Parathyroid adenoma (tissue), 2 donors: ENCODE data around the gene DDX59.
A peak's percentile ranks its signal among the peaks of the same experiment; 100 is the strongest.

Source experiments
- H2AFZ ChIP-seq: fragments of 300-600 bp; sonication (generic); one replicate; pipeline ENCODE4 v1.7.0; 2017; ENCODE audit warnings: antibody characterized with exemption, mild to moderate bottlenecking
- H3K27ac ChIP-seq: fragments of 300-600 bp; sonication (generic); one replicate; pipeline ENCODE4 v1.7.0; 2017
- H3K27me3 ChIP-seq: fragments of 300-600 bp; sonication (generic); one replicate; pipeline ENCODE4 v1.7.0; 2017; ENCODE audit warnings: low read length; ENCODE audit not compliant: control insufficient read depth, insufficient read depth
- H3K36me3 ChIP-seq: fragments of 300-600 bp; sonication (generic); one replicate; pipeline ENCODE4 v1.7.0; 2017; ENCODE audit warnings: low read length; ENCODE audit not compliant: control insufficient read depth, insufficient read depth
- H3K4me1 ChIP-seq: fragments of 300-600 bp; sonication (generic); one replicate; pipeline ENCODE4 v1.7.0; 2017; ENCODE audit warnings: control low read depth
- H3K4me2 ChIP-seq: fragments of 300-600 bp; sonication (generic); one replicate; pipeline ENCODE4 v1.7.0; 2017; ENCODE audit warnings: low read length
- H3K4me3 ChIP-seq: fragments of 300-600 bp; sonication (generic); one replicate; pipeline ENCODE4 v1.7.0; 2017; ENCODE audit warnings: low read depth, low read length
- H3K79me2 ChIP-seq: fragments of 300-600 bp; sonication (generic); one replicate; pipeline ENCODE4 v1.7.0; 2017; ENCODE audit warnings: control low read depth
- H3K9ac ChIP-seq: fragments of 300-600 bp; sonication (generic); one replicate; pipeline ENCODE4 v1.7.0; 2017; ENCODE audit warnings: mild to moderate bottlenecking
- H3K9me3 ChIP-seq: fragments of 300-600 bp; sonication (generic); one replicate; pipeline ENCODE4 v1.7.0; 2017; ENCODE audit warnings: low read length; ENCODE audit not compliant: control insufficient read depth
- TF ChIP-seq, protein P1 (sequence below): fragments of 300-600 bp; sonication (generic); IDR thresholded peaks from one replicate; pipeline ENCODE4 v1.7.0; 2017; ENCODE audit warnings: antibody characterized with exemption, mild to moderate bottlenecking
- donor health status: primary hyperparathyroidism.

Gene DDX59

DNA sequence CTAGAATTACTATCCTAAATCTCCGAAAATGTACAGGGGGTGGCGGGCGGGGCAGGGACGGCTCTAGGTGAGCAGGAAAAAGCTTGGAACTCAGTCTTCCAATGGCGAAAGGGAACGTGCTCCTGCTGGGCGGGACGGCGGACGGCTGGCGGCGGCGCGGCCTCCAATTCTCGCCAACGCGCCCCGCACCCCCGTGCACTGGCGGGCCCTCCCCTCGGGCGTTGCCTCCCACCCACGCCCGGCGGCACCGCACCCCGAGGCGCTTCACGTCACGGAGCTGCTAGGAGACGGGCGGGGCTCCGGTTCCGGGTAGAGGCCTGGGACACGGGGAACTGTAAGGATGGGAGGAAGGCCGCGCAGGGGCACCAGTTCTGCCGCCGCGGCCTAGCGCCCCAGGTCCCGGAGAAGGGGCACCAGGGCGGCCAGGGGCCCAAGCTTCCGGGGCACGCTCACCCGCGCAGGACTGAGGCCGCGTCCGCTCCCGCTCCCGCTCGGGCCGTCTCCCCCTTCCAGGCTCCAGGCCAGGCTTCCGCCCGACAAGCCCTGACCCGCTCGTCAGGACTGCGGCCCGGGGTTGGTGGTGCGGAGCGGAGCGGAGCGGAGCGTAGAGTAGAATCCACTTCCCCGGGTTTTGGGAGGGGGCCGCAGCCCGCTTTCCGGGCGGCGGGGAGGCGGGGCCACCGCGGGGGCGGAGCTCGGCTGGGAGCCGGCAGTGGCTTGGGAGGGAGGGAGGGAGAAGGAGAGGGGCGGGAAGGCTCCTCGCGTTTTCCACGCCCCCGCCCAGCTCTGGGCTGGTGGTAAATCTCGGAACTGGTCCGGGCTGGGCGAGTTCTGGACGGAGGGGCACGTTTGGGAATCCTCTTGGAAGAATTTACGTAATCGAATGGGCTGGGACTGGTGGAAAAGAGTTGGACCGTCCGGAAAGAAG lies at the start of gene DDX59:
Gene DDX59, minus strand, starts transcription at position 594 of the 928 bp plus-strand sequence. CDS start 3,167 bp downstream, outside the sequence.
- no peaks in the 10 kb centered on the region for H3K36me3 ChIP-seq
- no peaks in the 10 kb centered on the region for H3K4me1 ChIP-seq
- H3K4me2 ChIP-seq, result peak within 1 kb of the TSS; percentile 87
- H3K27ac ChIP-seq, result peak within 1 kb of the TSS; percentile 100
- TF ChIP-seq, protein P1, sequence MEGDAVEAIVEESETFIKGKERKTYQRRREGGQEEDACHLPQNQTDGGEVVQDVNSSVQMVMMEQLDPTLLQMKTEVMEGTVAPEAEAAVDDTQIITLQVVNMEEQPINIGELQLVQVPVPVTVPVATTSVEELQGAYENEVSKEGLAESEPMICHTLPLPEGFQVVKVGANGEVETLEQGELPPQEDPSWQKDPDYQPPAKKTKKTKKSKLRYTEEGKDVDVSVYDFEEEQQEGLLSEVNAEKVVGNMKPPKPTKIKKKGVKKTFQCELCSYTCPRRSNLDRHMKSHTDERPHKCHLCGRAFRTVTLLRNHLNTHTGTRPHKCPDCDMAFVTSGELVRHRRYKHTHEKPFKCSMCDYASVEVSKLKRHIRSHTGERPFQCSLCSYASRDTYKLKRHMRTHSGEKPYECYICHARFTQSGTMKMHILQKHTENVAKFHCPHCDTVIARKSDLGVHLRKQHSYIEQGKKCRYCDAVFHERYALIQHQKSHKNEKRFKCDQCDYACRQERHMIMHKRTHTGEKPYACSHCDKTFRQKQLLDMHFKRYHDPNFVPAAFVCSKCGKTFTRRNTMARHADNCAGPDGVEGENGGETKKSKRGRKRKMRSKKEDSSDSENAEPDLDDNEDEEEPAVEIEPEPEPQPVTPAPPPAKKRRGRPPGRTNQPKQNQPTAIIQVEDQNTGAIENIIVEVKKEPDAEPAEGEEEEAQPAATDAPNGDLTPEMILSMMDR, result no peak
- peak within 1 kb of the TSS; percentile 98 for H3K9ac ChIP-seq
- H2AFZ ChIP-seq, result peak within 1 kb of the TSS; percentile 89
- H3K27me3 ChIP-seq, result no peaks in the 10 kb centered on the region
- H3K4me3 ChIP-seq, result peak within 1 kb of the TSS; percentile 81
- no peaks in the 10 kb centered on the region for H3K79me2 ChIP-seq
- no peaks in the 10 kb centered on the region for H3K9me3 ChIP-seq

DNA sequence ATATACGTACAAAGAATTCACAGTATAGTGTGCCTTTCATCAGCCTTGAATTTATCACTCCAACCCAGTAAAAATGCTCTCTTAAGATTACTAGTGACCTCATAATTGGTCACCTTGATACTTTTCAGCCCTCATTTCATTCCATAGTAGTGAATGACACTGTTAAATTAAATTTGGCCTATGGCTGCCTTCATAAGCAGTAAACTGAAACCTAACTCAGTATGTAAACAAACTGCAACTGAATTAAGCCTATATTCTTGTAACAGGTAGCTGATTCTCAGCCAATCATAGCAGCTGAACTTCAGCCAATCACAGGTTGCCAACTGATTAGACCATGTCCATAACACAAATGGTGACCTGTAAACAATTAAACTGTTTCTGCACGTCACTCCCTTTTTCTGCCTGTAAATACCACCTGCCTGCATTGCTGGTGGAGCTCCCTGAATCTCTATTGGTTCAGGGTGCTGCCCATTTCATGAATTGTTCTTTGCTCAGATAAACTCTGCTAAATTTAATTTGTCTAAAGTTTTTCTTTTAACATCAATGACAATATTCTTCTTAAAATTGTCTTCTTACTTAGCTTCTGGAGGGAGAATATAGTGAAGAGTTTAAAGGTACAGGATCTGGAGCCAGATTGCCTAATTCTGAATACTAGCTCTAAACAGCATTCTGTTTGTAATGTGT lies 44.9 kb upstream of the DDX59 start:
- Histone ChIP-seq H3K4me1 (no peaks in the 10 kb centered on the region), H3K27me3 (no peaks in the 10 kb centered on the region), H3K4me3 (no peak overlapping the region), H2AFZ (no peak overlapping the region), H3K27ac (no peak overlapping the region), H3K79me2 (no peaks in the 10 kb centered on the region), H3K9ac (no peak overlapping the region), H3K9me3 (no peaks in the 10 kb centered on the region), H3K36me3 (no peaks in the 10 kb centered on the region), H3K4me2 (no peak overlapping the region)
- TF ChIP-seq, protein P1, result no peak

DNA sequence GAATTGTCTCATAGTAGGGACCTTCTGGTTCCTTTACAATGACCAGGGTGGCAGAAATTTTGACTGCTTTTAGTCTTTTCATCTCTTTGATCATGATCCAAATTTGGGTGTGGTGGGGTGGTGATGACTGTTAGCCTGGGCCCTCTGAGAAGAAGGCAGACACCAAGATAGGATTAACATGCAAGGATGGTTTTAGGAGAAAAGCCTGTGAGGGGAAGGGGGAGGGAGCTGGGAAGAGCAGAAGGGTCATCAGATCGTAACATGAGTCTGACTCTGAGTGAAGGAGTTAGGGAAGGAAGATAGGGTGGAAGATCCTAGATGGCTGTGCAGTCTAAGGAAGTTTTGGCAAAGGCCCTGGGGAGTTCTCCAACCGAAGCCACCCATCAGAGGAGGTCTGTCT lies 40.5 kb upstream of the DDX59 start:
- Histone ChIP-seq H3K4me2 (no peak overlapping the region), H3K36me3 (no peaks in the 10 kb centered on the region), H3K4me3 (no peak overlapping the region), H2AFZ (no peak overlapping the region), H3K27me3 (no peaks in the 10 kb centered on the region), H3K4me1 (no peaks in the 10 kb centered on the region), H3K27ac (no peak overlapping the region), H3K9ac (no peak overlapping the region), H3K79me2 (no peaks in the 10 kb centered on the region), H3K9me3 (no peaks in the 10 kb centered on the region)
- TF ChIP-seq, protein P1, result no peak

DNA sequence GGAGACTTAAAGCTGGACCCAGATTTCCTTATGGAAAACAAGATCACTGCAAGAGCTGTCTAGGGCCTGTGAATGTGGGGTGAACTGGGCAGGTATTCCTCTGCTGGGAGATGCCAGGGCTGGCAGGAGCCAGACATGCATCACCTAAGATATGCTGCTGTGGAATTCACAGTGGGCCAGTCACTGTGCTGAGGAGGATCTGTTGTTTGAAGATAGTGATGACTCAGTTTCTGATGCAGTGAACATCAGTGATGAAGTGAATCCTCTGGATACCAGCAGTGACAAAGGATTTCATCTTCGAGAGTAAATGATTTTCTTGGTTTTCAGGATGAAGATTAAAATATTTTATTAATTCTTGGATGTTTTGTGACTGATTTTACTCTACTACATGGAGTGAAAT lies 39.1 kb upstream of the DDX59 start:
- H3K27ac ChIP-seq, result no peak overlapping the region
- no peak overlapping the region for H3K9ac ChIP-seq
- TF ChIP-seq, protein P1, result no peak
- no peaks in the 10 kb centered on the region for H3K36me3 ChIP-seq
- H3K4me2 ChIP-seq, result no peak overlapping the region
- no peaks in the 10 kb centered on the region for H3K4me1 ChIP-seq
- no peak overlapping the region for H2AFZ ChIP-seq
- H3K79me2 ChIP-seq, result no peaks in the 10 kb centered on the region
- H3K27me3 ChIP-seq, result no peaks in the 10 kb centered on the region
- H3K9me3 ChIP-seq, result no peaks in the 10 kb centered on the region
- H3K4me3 ChIP-seq, result no peak overlapping the region
